Ureter (tissue), 1 donor: Measurements from ENCODE around the gene ENKUR. TPM values are rescaled to one million over a fixed set of nuclear protein-coding genes. Genes with fewer than 3 reads are reported as not detected.

Experiments used
- DNase-seq: peaks from one replicate; pipeline ENCODE4 v3.0.0-alpha.2; 2020; ENCODE audit warnings: low spot score
- total RNA-seq: library from RNA; stranded (reverse); gene quantifications from one replicate; pipeline ENCODE4 v1.2.4, GENCODE V29; 2023
- donor health status: DM: yes; HTN: yes; CAD: no.

Gene ENKUR
- total RNA-seq, 1 donor from 2014 or later: not detected

- DNase-seq: no peak
Observed at GRCh38 chr10:24947304-24948097, 68.5 kb downstream of the ENKUR start.

DNA sequence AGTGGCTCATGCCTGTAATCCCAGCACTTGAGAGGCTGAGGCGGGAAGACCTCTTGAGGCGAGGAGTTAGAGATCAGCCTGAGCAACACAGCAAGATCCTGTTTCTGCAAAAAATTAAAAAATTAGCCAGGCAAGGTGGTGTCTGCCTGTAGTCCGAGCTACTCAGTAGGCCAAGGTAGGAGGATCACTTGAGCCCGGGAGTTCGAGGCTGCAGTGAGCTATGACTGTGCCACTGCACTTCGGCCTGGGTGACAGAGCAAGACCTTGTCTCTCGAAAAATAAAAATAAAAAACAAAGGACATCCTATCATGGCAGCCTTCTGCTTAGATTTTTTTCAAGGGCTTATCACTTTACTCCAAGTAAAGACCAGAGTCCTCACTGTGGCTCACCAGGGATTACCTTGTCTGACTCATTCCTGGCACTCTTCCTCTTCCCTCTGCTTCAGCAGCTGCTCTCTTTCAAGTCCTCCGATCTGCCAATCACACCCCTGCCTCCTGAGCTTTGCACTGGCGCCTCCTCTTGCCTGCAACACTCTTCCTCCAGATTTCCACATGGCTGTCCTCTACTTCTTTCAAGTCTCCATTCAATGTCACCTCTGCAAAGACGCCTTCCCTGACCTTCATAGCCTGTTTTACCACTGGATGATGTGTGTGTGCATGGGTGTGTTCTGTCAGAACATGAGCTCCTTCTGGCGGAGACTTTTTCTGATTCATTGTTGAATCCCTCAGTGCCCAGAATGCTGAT, 71.3 kb downstream of the ENKUR start:
- DNase-seq: no peak

DNA sequence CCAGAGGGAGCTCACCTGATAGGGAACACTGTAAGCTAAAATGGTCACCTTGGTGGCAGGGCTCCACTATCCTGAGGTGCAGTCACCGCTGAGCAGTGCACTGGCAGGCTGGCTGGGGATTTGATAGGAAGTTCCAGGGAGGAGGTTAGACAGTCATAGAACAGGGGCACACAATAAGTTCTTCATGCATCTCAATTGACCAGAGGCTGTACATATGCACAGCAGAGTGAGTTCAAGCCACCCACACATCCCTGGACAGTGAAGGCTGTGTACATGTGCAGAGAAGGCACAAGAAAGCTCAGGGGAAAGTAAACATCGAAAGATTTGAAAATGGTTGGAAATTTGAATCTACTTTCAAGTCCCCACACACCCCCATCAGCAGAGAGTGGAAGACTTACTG, 77.4 kb downstream of the ENKUR start:
- DNase-seq: no peak

DNA sequence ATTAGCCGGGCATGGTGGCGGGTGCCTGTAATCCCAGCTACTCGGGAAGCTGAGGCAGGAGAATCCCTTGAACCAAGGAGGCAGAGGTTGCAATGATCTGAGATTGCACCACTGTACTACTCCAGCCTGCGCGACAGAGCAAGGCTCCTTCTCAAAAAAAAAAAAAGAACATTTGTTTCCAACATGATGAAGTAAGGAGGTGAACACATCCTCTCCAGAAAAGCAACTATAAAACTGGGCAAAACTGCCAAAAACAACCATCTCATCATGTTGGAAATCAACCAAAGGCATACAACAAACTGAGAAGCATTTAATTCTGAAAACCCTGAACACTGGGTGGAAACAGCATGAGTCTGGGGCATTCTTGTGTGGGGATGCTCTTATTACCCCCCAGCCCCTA, 77.9 kb downstream of the ENKUR start:
- no peak for DNase-seq

GRCh38 chr10:24935504-24936292, 80.3 kb downstream of the ENKUR start:
- no peak for DNase-seq

Other genes with a start within 250 kb of the ENKUR start
- 8.5 TPM for gene PRTFDC1, start 63.6 kb downstream of the ENKUR start, total RNA-seq
- gene THNSL1, start 454 bp upstream of the ENKUR start, total RNA-seq: 7.7 TPM
- gene GPR158, start 158.8 kb upstream of the ENKUR start, total RNA-seq: 0.21 TPM